Prostate gland (tissue), 2 donors: ENCODE results near the gene COPG1.

ENCODE experiments used
- POLR2A ChIP-seq: fragments of 450-650 bp; IDR thresholded peaks from one replicate; pipeline ENCODE4 v1.6.1; 2016; ENCODE audit warnings: antibody characterized with exemption, mild to moderate bottlenecking
- POLR2AphosphoS5 ChIP-seq: sonication (generic); formaldehyde crosslinking; IDR thresholded peaks from one replicate; pipeline ENCODE4 v1.6.1; 2017; ENCODE audit warnings: antibody characterized with exemption
- TF ChIP-seq, protein P1 (sequence below), 4 experiments: fragments of 200-600 bp in 2 of 4; fragments of 450-650 bp in 2 of 4; sonication (generic) in 2 of 4; IDR thresholded peaks; 1 replicate in 3 of 4; 2 replicates in 1 of 4; pipeline ENCODE4 v1.5.1; 2016 to 2019; ENCODE audit warnings: antibody characterized with exemption in 4 of 4, mild to moderate bottlenecking in 2 of 4, moderate library complexity in 2 of 4

GRCh38 chr3:129281726-129282125 is 32.3 kb downstream of the COPG1 start:
- TF ChIP-seq, protein P1, sequence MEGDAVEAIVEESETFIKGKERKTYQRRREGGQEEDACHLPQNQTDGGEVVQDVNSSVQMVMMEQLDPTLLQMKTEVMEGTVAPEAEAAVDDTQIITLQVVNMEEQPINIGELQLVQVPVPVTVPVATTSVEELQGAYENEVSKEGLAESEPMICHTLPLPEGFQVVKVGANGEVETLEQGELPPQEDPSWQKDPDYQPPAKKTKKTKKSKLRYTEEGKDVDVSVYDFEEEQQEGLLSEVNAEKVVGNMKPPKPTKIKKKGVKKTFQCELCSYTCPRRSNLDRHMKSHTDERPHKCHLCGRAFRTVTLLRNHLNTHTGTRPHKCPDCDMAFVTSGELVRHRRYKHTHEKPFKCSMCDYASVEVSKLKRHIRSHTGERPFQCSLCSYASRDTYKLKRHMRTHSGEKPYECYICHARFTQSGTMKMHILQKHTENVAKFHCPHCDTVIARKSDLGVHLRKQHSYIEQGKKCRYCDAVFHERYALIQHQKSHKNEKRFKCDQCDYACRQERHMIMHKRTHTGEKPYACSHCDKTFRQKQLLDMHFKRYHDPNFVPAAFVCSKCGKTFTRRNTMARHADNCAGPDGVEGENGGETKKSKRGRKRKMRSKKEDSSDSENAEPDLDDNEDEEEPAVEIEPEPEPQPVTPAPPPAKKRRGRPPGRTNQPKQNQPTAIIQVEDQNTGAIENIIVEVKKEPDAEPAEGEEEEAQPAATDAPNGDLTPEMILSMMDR (IDR thresholded peaks at IDR 0.05), result no peak
- TF ChIP-seq POLR2A (no peak), POLR2AphosphoS5 (no peak)
